Parathyroid adenoma (tissue), 2 donors: ENCODE results near the gene CHDH.

Experiments
- H2AFZ ChIP-seq: fragments of 300-600 bp; sonication (generic); one replicate; pipeline ENCODE4 v1.7.0; 2017; ENCODE audit warnings: antibody characterized with exemption, mild to moderate bottlenecking
- H3K27ac ChIP-seq: fragments of 300-600 bp; sonication (generic); one replicate; pipeline ENCODE4 v1.7.0; 2017
- H3K27me3 ChIP-seq: fragments of 300-600 bp; sonication (generic); one replicate; pipeline ENCODE4 v1.7.0; 2017; ENCODE audit warnings: low read length; ENCODE audit not compliant: control insufficient read depth, insufficient read depth
- H3K36me3 ChIP-seq: fragments of 300-600 bp; sonication (generic); one replicate; pipeline ENCODE4 v1.7.0; 2017; ENCODE audit warnings: low read length; ENCODE audit not compliant: control insufficient read depth, insufficient read depth
- H3K4me1 ChIP-seq: fragments of 300-600 bp; sonication (generic); one replicate; pipeline ENCODE4 v1.7.0; 2017; ENCODE audit warnings: control low read depth
- H3K4me2 ChIP-seq: fragments of 300-600 bp; sonication (generic); one replicate; pipeline ENCODE4 v1.7.0; 2017; ENCODE audit warnings: low read length
- H3K4me3 ChIP-seq: fragments of 300-600 bp; sonication (generic); one replicate; pipeline ENCODE4 v1.7.0; 2017; ENCODE audit warnings: low read depth, low read length
- H3K79me2 ChIP-seq: fragments of 300-600 bp; sonication (generic); one replicate; pipeline ENCODE4 v1.7.0; 2017; ENCODE audit warnings: control low read depth
- H3K9ac ChIP-seq: fragments of 300-600 bp; sonication (generic); one replicate; pipeline ENCODE4 v1.7.0; 2017; ENCODE audit warnings: mild to moderate bottlenecking
- H3K9me3 ChIP-seq: fragments of 300-600 bp; sonication (generic); one replicate; pipeline ENCODE4 v1.7.0; 2017; ENCODE audit warnings: low read length; ENCODE audit not compliant: control insufficient read depth
- CTCF ChIP-seq: fragments of 300-600 bp; sonication (generic); IDR thresholded peaks from one replicate; pipeline ENCODE4 v1.7.0; 2017; ENCODE audit warnings: antibody characterized with exemption, mild to moderate bottlenecking
- donor health status: primary hyperparathyroidism.

The CHDH gene

DNA sequence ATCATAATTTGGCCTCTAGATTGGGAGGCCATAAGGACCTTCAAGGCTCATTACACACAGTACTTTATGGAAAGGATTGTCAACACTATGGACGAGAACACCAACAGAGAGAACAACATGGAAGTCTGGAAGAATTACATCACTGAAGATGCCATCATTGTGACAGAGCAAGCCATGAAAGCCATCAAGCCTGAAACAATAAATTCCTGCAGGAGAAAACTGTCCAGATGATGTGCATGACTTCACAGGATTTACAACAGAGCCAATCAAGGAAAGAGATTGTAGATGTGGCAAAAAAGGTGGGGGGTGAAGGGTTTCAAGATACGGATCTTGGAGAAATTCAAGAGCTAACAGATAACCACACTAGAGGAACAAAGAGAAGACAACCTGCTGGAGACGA lies 16.0 kb upstream of the CHDH start:
- Histone ChIP-seq H3K4me3 (no peak overlapping the region), H3K27ac (no peak overlapping the region), H3K4me1 (no peaks in the 10 kb centered on the region), H2AFZ (no peak overlapping the region), H3K36me3 (no peaks in the 10 kb centered on the region), H3K4me2 (no peak overlapping the region), H3K9me3 (no peaks in the 10 kb centered on the region), H3K27me3 (no peaks in the 10 kb centered on the region), H3K79me2 (no peaks in the 10 kb centered on the region), H3K9ac (no peak overlapping the region)
- TF ChIP-seq CTCF, result no peak

GRCh38 chr3:53860196-53860595 lies 14.0 kb upstream of the CHDH start:
- no peak overlapping the region for H2AFZ ChIP-seq
- no peak overlapping the region for H3K4me3 ChIP-seq
- H3K4me2 ChIP-seq, result no peak overlapping the region
- H3K9ac ChIP-seq, result no peak overlapping the region
- H3K79me2 ChIP-seq, result no peaks in the 10 kb centered on the region
- H3K4me1 ChIP-seq, result no peaks in the 10 kb centered on the region
- no peak overlapping the region for H3K27ac ChIP-seq
- H3K36me3 ChIP-seq, result no peaks in the 10 kb centered on the region
- no peaks in the 10 kb centered on the region for H3K9me3 ChIP-seq
- TF ChIP-seq CTCF, result no peak
- no peaks in the 10 kb centered on the region for H3K27me3 ChIP-seq

DNA sequence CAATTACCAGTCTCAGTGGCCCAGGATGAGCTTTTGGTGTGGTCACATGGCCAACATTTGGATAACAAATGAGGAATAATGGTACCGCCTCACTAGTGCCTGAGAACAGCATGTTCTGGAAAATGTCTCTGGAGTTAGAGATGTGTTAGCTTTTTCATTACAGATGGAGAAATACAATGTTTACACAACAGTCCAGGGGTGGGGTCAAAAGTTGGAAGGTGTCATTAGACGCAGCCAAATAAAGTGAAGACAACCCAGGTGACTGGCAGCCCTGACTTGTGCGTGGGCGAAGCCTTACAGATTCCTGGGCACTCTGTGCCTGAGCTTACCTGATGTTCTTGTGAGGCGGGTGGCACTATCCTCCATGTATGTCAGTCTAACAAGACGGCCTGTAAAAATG lies 13.0 kb upstream of the CHDH start:
- Histone ChIP-seq H3K27ac (no peak overlapping the region), H3K79me2 (no peaks in the 10 kb centered on the region), H3K4me1 (no peaks in the 10 kb centered on the region)

GRCh38 chr3:53858096-53858741 lies 12.0 kb upstream of the CHDH start:
- Histone ChIP-seq H3K9ac (no peak overlapping the region), H3K36me3 (no peaks in the 10 kb centered on the region), H3K27ac (no peak overlapping the region), H3K79me2 (no peaks in the 10 kb centered on the region), H3K4me1 (no peaks in the 10 kb centered on the region), H2AFZ (no peak overlapping the region), H3K4me3 (no peak overlapping the region), H3K4me2 (no peak overlapping the region), H3K27me3 (no peaks in the 10 kb centered on the region), H3K9me3 (no peaks in the 10 kb centered on the region)
- TF ChIP-seq CTCF, result no peak

More for the DNA sequence above, 13.0 kb upstream of the CHDH start:
- no peak for TF ChIP-seq CTCF
- Histone ChIP-seq H3K36me3 (no peaks in the 10 kb centered on the region), H2AFZ (no peak overlapping the region), H3K27me3 (no peaks in the 10 kb centered on the region), H3K4me2 (no peak overlapping the region), H3K9me3 (no peaks in the 10 kb centered on the region), H3K9ac (no peak overlapping the region), H3K4me3 (no peak overlapping the region)

DNA sequence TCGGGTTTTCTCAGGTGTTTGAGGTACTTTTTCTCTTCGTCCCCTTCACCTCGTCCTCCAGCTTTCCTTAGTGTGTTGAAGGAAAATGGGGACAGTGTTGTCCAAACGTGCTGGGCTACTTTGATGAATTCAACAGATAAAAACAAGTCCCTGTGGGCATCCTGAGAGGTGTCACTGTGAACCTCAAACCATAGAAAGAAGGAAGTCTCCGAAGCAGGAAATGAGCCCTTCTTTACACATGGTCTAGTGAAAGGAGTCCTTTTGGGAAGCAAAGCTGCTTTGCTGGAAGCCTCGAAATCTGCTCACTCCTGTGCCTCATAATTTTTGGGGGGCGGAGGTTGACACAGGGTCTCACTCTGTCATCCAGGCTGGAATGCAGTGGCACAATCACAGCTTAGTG lies 10.7 kb upstream of the CHDH start:
- no peak overlapping the region for H3K4me2 ChIP-seq
- H3K79me2 ChIP-seq, result no peaks in the 10 kb centered on the region
- no peaks in the 10 kb centered on the region for H3K27me3 ChIP-seq
- no peak overlapping the region for H3K4me3 ChIP-seq
- no peak overlapping the region for H3K27ac ChIP-seq
- H3K4me1 ChIP-seq, result no peaks in the 10 kb centered on the region
- no peak overlapping the region for H2AFZ ChIP-seq
- H3K36me3 ChIP-seq, result no peaks in the 10 kb centered on the region
- H3K9me3 ChIP-seq, result no peaks in the 10 kb centered on the region
- H3K9ac ChIP-seq, result no peak overlapping the region
- TF ChIP-seq CTCF, result no peak
